NT2/D1 (cell line): ENCODE results near the gene TEAD1.

Experiments used
- DNase-seq: peaks from one replicate; pipeline ENCODE4 v3.0.0-alpha.2; 2011; ENCODE audit warnings: low read depth, low spot score
- H3K27me3 ChIP-seq: 2 replicates; pipeline ENCODE4 v1.6.0; 2011; ENCODE audit warnings: mild to moderate bottlenecking; ENCODE audit not compliant: insufficient read length, insufficient read depth
- H3K36me3 ChIP-seq: 2 replicates; pipeline ENCODE4 v1.6.1; 2011; ENCODE audit warnings: mild to moderate bottlenecking, low read length, mixed read lengths; ENCODE audit not compliant: insufficient read depth, insufficient read length
- H3K4me1 ChIP-seq: 2 replicates; pipeline ENCODE4 v1.5.1; 2011; ENCODE audit not compliant: insufficient read depth, insufficient read length
- H3K4me3 ChIP-seq: 2 replicates; pipeline ENCODE4 v1.5.1; 2011; ENCODE audit warnings: low read depth; ENCODE audit not compliant: insufficient read length
- H3K9ac ChIP-seq: 2 replicates; pipeline ENCODE4 v1.6.0; 2011; ENCODE audit warnings: low read depth; ENCODE audit not compliant: insufficient read length
- H3K9me3 ChIP-seq: 2 replicates; pipeline ENCODE4 v1.5.1; 2011; ENCODE audit warnings: mild to moderate bottlenecking, low read length; ENCODE audit not compliant: insufficient read depth
- SUZ12 ChIP-seq: IDR thresholded peaks from 2 replicates; pipeline ENCODE4 v1.6.1; 2011; ENCODE audit not compliant: insufficient read length, insufficient read depth; ENCODE audit errors: extremely low read depth
- YY1 ChIP-seq: IDR thresholded peaks from 2 replicates; pipeline ENCODE4 v1.6.1; 2011; ENCODE audit not compliant: insufficient read length, insufficient read depth
- ZNF274 ChIP-seq: IDR thresholded peaks from 2 replicates; pipeline ENCODE4 v1.6.1; 2011; ENCODE audit warnings: mild to moderate bottlenecking, low read depth, low read length

TEAD1 gene

DNA sequence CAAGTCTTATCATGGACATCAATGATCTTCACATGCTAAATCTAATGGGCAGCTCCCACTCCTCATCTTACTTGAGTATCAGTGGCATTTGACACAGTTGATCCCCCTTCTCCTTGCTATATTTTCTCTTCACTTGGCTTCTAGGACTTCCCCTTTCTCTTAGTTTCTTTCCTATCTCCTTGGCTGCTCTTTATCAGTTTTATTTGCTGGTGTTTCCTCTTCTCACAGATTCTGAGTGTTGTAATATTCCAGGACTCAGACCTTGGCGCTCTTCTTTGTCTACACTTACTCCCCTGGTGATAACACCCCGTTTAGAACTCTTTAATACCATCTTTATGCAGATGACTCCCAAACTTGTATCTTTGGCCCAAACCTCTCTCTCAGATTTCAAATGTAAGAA is 301.0 kb downstream of the TEAD1 start:
- Histone ChIP-seq H3K36me3 (no peaks in the 10 kb centered on the region), H3K4me3 (no peak overlapping the region), H3K27me3 (no peaks in the 10 kb centered on the region), H3K4me1 (no peaks in the 10 kb centered on the region), H3K9ac (no peak overlapping the region), H3K9me3 (no peaks in the 10 kb centered on the region)
- no peak for DNase-seq
- TF ChIP-seq SUZ12 (no peak), YY1 (no peak), ZNF274 (no peak)

DNA sequence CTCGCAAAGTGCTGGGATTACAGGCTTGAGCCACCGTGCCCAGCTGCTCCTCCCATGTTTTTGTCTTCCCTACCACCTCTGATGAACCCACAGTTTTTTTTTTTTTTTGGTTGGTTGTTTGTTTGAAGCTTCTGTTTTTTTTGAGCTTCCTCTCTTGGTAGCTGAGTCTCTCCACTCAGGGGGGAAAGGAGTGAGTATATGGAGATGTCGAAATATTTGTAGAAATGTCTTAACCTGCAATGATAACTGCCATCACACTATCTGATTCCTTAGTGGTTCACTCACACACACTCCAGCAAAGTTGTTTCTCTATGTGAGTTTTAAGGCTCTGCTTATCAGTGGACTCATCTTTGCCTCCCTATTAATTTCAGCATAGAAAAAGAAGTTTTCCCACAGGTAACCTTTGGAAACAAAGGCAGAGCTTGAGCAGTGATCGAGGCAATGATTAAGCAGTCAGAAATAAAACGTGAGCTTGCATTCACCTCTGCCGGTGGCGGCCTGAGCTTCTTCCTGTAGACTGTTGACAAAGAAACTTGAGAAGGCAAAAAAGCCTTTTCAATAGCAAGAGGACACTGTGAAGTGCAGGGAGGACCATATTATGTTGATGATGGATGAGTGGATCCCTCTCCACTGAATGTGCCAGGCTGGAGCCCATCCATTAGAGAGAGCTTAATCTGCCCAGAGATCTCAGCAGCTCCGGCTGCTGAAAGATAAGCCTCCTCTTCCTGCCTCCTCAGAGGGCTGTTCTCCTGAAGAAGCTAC is 305.9 kb downstream of the TEAD1 start:
- Histone ChIP-seq H3K4me3 (no peak overlapping the region), H3K9ac (no peak overlapping the region), H3K4me1 (no peaks in the 10 kb centered on the region), H3K36me3 (no peaks in the 10 kb centered on the region), H3K9me3 (no peaks in the 10 kb centered on the region), H3K27me3 (no peaks in the 10 kb centered on the region)
- no peak for DNase-seq
- TF ChIP-seq ZNF274: no peak
- no peak for TF ChIP-seq SUZ12
- TF ChIP-seq YY1: no peak

DNA sequence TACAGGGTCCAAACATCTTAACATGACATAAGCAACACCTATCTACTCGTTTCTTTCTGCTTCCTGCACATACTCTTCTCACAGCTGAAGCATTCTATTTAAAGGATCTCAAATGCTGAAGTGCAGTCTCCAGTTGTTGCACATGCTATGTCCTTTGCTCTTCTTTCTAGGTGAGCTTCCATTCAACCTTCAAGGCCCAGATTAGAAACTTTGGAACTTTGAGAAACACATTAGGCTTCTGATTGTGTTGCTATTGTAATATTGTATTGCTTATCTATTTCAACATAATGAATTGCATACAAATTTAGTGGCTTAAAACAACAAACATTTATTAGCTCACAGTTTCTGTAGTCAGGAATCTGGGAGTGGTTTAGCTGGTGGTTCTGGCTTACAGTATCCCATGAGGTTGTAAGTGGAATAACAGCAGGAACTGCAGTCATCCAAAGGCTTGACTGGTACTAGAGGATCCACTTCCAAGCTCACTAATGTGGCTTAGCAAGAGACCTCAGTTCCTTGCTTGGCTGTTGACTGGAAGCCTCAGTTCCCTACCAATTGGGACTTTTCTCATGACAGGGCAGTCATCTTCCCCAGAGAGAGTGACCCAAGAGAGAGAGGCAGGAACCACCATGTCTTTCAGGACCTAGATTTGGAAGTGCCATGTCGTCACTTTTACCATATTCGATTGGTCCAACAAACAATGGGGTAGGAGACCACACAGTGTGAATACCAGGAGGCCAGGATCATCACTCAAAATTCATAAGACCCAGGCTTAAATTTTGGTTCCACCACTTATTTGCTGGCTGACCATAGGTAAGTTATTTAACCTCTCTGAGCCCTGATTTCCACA is 307.7 kb downstream of the TEAD1 start:
- no peak overlapping the region for H3K4me3 ChIP-seq
- no peaks in the 10 kb centered on the region for H3K27me3 ChIP-seq
- H3K9ac ChIP-seq: no peak overlapping the region
- DNase-seq: no peak
- H3K4me1 ChIP-seq: no peaks in the 10 kb centered on the region
- TF ChIP-seq SUZ12: no peak
- no peak for TF ChIP-seq ZNF274
- no peak for TF ChIP-seq YY1
- no peaks in the 10 kb centered on the region for H3K9me3 ChIP-seq
- H3K36me3 ChIP-seq: no peaks in the 10 kb centered on the region

DNA sequence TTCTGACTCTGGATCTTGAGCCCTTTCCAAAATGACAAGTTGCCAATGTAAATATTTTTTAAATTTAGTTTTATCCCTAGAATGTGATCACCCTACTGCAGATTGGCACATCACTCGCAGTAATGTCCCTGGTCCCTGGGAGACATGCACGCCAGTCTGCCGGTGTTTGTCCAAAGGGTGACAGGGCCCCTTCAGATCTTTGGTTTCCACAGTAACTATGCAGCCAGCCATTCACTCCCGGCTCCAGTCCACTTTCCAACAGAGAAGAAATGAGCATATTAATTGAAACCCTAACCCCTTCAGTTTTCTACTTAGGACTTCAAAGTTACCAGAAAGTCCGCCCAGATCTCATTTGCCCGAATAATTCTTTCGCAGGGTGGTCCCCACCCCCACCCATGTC is 309.1 kb downstream of the TEAD1 start:
- TF ChIP-seq ZNF274 (no peak), YY1 (no peak), SUZ12 (no peak)
- H3K4me3 ChIP-seq: no peak overlapping the region
- no peak overlapping the region for H3K9ac ChIP-seq
- H3K36me3 ChIP-seq: no peaks in the 10 kb centered on the region
- no peaks in the 10 kb centered on the region for H3K4me1 ChIP-seq
- H3K27me3 ChIP-seq: no peaks in the 10 kb centered on the region
- H3K9me3 ChIP-seq: no peaks in the 10 kb centered on the region
- DNase-seq: no peak

DNA sequence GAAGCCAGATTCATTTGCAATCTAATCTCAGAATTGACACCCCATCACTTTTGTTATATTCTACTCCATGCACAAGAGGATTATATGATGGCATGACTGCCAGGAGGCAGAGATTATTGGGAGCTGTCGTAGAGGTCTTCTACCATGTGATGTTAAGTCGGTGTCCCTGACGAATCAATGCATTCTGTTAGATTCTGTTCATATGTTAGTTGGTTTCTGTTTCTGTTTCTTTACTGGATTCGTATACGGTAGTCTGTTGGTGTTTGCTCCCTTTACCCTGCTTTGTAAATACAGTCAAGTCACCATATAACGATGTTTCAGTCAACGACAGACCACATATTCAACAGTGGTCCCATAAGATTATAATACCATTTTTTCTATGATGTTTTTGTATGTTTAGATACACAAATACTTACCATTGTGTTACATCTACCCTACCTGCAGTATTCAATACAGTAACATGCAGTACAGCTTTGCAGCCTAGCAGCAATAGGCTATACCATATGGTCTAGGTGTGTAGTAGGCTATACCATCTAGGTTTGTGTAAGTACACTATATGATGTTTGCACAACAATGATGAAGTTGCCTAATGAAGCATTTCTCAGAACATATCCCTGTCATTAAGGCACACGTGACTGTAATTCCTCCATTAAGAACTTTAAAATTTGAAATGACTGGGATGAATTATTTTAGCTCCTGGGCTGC is 312.1 kb downstream of the TEAD1 start:
- no peaks in the 10 kb centered on the region for H3K4me1 ChIP-seq
- H3K36me3 ChIP-seq: no peaks in the 10 kb centered on the region
- no peaks in the 10 kb centered on the region for H3K27me3 ChIP-seq
- H3K9ac ChIP-seq: no peak overlapping the region
- no peak overlapping the region for H3K4me3 ChIP-seq
- DNase-seq: no peak
- H3K9me3 ChIP-seq: no peaks in the 10 kb centered on the region; the same call in 1 of the 2 replicates
- no peak for TF ChIP-seq ZNF274
- no peak for TF ChIP-seq YY1
- no peak for TF ChIP-seq SUZ12

DNA sequence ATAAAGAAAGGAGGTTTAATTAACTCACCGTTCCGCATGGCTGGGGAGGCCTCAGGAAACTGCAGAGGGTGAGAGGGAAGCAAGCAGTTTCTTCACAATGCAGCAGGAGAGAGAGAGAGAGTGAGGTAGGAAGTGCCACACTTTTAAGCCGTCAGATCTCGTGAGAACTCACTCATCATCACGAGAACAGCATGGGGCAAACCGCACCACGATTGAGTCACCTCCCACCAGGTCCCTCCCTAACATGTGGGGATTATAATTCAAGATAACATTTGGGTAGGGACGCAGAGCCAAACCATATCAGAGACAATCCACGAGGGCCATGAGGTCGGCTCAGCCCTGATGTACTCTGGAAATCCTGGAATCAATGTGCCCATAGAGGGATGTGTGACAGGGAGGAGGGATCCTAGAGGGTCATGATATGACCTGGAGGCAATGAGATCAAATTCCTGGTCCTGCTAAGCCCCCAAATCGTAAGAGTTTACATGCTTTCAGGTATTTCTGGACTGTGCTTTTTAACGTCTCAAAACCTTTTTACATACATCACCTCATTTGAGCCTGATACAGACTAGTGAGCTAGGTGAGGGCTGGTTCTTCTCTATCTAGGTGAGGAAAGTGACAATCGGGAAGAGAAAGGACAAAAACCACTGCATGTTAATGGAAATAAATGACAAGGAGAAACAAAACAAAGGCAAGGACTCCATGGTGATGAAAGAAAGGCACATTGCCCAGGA is 315.4 kb downstream of the TEAD1 start:
- H3K9me3 ChIP-seq: no peaks in the 10 kb centered on the region; the same call in 1 of the 2 replicates
- no peaks in the 10 kb centered on the region for H3K27me3 ChIP-seq
- TF ChIP-seq YY1 (no peak), ZNF274 (no peak), SUZ12 (no peak)
- H3K4me3 ChIP-seq: no peak overlapping the region
- H3K36me3 ChIP-seq: no peaks in the 10 kb centered on the region
- H3K9ac ChIP-seq: no peak overlapping the region
- no peak for DNase-seq
- H3K4me1 ChIP-seq: no peaks in the 10 kb centered on the region

DNA sequence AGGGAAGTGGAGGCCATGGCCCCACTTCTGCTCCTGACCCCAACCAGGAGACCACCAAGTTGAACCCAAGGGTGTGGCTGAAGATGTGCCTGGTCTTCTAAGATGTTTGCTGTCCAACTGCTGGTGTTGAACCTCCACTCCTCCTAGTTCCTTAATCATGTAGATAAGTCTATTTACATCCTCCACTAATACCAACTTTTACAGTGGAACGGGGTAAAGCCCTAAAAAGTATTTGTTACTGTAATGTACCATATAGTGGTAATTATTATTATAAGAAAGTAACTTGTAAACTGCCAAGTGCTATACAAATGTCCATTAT is 315.9 kb downstream of the TEAD1 start:
- no peak for TF ChIP-seq ZNF274
- no peak for TF ChIP-seq SUZ12
- no peak for TF ChIP-seq YY1
- no peaks in the 10 kb centered on the region for H3K36me3 ChIP-seq
- no peaks in the 10 kb centered on the region for H3K4me1 ChIP-seq
- H3K27me3 ChIP-seq: no peaks in the 10 kb centered on the region
- H3K9me3 ChIP-seq: no peaks in the 10 kb centered on the region; the same call in 1 of the 2 replicates
- H3K4me3 ChIP-seq: no peak overlapping the region
- H3K9ac ChIP-seq: no peak overlapping the region
- DNase-seq: no peak
